Raji (cell line): ENCODE data around the gene ADAP1.

Experiments
- POLR2A ChIP-seq: IDR thresholded peaks from 2 replicates; pipeline ENCODE4 v1.6.1; 2011; ENCODE audit warnings: low read depth, low read length, control low read depth; ENCODE audit not compliant: insufficient read depth

Gene ADAP1

DNA sequence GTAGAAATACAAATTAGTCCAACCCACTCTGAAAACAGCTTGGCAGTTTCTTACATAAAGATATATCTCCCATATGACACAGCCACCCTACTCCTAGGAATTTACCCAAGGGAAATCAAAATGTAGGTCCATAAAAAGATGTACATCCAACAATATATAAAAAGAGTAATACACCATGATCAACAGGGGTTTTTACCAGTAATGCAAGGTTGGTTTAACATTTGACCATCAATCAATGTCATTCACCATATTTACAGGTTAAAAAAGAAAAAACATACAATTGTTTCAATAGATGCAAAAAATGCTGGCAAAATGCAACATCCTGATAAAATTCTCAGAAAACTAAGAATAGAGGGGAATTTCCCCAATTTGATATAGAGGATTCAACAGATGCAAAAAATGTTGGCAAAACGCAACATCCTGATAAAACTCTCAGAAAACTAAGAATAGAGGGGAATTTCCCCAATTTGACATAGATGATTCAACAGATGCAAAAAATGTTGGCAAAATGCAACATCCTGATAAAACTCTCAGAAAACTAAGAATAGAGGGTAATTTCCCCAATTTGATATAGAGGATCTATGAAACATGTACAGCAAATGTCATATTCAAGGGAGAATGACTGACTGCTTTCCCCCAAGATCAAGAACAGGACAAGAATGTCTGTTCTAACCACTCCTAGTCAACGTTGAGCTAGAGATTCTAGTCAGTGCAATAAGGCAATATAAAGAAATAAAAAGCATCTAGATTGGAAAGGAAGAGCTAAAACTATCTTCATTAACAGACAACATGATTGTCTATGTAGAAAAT is 13.7 kb downstream of the ADAP1 start:
- TF ChIP-seq POLR2A, result no peak

DNA sequence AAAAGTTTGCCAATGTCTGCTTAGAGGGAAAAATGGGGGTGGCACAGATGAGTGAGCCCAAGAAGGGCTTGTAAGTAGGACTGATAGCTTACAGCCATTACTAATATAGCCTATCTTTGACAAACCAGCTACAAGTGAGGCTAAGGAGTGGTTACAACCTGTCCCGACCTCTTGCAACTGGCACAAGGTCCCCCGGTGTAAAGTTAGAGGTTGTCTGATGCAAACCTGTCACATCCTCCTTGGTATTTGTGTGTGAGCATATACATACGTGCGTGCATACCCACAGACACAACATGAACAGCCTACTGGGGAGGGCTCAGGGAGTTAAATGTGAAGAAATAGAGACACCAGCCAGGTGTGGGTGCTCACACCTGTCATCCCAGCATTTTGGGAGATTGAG is 14.6 kb downstream of the ADAP1 start:
- no peak for TF ChIP-seq POLR2A

DNA sequence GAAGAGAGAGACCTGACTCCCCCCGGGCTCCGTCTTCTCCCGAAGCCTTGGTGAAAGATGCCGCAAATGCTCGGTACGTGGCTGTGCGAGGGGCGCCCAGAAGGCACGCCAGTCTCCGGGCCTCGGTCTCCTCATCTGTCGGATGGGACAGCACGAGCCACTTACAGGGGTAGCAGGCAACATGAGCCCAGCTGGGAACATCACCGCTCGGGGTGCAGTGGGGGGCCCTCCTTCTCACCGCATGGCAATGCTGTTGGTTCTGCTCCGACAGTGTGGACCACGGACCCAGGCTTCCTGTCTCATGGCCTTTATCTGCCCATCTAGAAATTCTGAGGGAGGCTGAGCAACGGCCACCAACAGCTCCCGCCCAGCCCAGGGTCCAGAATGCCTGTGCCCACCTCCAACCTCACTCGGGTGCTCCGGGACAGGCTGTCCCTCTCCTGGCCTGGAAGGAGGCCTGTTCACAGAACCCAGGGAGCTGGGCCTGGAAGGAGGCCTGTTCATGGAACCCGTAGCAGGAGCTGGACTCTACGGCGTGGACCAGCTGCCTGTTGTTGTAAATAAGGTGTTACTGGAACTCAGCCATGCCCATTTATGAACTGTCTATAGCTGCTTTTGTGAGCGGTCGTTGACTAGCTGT is 15.8 kb downstream of the ADAP1 start:
- TF ChIP-seq POLR2A, result no peak

DNA sequence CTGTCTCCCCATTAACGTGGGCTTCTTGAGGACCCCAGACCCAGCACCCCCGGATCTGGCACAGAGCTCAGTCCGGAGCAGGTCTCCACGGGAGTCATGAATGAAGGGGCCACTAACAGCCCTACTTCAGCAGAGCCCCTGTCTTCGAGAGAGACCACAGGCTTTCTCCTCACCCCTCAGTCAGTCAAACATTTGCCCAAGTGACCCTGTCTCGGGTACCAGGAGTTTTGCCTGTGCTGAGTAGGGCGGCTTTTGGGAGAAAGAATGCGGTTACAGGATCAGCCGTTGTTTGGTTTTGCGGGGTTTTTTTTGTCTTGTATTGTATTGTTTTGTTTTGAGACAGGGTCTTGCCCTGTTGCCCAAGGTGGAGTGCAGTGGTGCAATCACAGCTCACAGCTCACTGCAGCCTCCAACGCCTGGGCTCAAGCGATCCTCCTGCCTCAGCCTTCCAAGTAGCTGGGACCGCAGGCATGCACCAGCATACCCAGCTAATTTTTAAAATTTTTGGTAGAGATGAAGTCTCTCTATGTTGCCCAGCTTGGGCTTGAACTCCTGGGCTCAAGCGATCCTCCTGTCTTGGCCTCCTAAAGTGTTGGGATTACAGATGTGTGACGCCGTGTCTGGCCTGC is 16.5 kb downstream of the ADAP1 start:
- TF ChIP-seq POLR2A, result no peak

DNA sequence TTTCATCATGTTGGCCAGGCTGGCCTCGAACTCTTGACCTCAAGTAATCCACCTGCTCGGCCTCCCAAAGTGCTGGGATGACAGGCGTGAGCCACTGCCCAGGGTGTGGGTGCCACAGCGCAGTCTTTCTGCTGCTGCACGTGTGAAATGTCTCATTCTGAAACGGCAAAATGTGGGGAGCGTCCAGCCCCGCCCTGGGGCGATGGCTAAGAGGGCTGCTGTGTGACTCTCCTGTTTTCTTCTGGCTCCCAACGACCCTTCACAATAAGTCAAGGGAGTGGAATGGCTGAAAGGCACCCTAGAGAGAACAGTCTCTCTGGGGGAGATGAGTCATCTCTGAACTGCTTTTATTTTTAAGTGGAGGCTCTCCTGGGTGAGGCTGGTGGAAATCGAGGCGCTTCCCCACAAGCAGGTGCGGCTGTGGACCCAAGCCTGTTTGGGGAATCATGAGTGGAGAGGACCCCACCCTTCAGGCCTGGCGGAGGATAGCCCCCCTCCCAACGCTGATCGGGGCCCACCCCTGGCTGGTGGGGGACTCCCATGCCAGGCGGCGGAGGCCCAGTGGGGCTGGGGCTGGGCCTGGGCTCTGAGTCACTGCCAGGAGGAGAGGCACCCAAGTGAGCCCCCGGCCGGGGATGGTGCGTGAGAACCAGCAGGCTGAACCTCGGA is 18.0 kb downstream of the ADAP1 start:
- no peak for TF ChIP-seq POLR2A

DNA sequence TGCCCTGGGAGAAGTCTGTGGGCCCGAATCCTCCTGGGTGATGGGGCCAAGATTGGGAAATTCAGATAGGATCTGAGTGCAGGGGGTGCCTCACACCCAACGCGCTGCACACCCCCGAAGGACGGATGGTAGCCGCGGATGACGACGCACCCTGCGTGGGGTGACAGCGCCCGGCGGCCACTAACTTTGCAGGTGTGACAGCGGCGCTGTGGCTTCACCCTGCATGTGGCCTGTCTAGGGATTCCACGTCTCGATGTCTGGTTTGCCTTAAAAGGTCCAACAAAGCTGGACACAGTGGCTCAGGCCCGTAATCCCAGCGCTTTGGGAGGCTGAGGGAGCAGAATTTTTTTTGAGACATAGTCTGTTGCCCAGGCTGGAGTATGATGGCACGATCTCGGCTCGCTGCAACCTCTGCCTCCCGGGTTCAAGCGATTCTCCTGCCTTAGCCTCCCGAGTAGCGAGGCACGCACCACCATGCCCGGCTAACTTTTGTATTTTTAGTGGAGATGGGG is 18.6 kb downstream of the ADAP1 start:
- no peak for TF ChIP-seq POLR2A

DNA sequence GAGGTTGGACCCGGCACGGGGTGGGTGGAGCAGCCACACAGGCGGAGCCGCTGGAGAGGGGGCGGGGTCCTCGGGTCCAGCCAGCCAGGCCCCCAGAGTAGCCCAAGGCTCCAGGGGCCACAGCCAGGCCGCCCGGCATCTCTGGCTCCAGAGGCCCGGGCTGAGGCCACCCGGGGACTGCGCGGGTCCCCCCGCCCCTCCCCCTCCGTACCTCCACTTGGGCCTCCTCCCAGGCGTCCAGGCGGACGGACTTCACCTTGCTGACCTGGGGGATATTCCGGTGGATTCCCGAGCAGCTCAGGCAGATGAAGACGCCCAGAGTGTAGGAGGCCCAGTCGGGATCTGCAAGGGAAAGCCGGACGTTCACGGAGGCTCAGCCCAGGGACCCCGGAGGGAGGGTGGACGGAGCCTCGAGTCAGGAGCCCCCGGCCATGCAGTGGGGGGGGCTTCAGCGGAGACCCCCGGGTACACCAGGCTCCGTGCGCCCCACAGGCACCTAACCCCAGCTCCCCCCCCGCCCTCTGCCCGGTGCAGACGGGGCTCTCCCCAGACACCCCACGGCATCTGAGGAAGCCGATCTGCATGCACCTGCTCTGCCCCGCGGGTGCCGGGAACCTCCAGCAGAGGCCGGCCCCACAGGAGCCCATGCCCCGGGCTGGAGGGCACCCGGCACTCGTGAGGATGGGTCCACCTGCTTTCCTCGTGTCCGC is 19.2 kb downstream of the ADAP1 start:
- TF ChIP-seq POLR2A, result no peak

DNA sequence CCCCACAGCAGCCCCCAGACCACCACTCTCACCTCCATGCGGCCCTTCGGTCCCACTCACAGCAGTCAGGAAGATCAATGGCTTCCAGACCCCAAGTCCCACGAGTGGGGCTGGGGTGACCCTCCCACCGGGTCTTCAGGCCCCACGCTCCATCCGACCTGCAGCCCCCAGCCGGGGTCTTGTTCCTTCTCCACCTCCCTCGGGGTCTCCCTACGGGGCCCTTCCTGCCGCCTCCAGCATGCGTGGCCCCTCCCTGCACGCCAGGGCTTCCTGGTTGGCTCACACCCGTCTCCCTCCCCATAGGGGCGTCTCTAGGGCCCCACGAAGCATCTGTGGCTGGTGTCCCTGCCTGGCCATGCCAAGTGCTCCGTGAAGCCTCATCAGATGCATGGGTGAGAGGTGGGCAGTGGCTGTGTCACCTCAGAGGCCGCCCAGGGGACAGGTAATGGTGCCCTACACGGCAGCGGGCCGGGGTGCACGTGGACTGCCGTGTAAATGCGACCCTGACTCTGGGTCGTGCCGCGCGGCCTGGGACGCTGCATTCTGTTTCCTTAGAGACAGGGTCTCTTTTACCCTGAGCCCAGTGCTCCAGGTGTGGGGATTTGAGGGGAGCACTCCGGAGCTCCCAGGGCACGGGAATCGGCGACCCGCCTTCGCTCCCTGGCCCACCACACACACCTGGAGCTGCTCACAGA is 19.9 kb downstream of the ADAP1 start:
- no peak for TF ChIP-seq POLR2A

DNA sequence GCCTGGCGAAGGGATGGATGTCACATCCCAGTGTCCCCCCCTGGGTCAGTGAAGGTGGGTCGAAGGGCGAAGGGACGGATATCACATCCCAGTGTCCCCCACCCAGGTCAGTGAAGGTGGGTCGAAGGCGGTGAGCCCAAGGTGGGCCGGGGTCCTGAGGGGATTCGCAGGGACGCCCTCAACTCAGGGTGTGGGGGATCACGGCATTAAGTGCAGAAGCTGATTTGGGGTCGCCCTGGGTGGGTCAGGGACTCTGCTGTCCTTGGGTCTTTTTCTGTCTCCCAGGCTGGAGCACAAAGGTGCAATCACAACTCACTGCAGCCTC is 21.9 kb downstream of the ADAP1 start:
- no peak for TF ChIP-seq POLR2A

DNA sequence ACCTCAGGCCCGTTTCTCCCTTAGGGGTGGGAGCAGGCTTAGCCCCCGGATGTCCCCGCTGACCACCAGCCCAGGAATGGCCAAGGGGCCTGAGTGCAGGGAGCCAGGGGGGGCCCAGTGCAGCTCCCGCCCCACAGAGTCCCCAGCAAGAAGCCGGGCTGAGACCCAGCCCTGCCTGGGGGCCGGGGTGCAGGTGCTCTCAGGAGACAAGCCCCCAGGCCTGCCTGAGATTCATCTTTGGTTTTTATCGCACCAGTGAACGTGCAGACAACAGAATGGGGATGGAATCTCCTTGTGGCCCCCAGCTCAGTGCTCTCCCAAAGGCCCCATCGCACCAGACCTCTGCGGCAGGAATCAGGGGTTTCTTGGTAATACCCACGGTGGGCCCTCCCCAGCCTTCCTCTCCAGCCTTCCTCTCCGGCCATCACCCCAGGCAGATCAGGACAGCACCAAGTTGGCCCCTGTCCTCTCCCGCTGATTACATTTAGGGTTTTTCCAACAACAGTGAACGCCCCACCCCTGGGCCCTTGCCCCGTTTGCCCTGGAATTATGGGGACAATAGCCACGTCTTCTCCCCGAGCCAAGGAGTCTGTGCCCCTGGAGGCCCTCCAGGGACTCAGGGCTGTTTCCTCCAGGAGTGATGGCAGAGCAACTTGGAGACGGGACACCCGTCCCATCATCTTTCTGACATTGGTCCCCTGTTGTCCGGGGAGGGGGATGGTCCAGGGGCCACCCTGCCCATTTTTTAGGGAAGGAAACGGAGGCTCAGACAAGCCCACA is 22.4 kb downstream of the ADAP1 start:
- TF ChIP-seq POLR2A, result no peak

DNA sequence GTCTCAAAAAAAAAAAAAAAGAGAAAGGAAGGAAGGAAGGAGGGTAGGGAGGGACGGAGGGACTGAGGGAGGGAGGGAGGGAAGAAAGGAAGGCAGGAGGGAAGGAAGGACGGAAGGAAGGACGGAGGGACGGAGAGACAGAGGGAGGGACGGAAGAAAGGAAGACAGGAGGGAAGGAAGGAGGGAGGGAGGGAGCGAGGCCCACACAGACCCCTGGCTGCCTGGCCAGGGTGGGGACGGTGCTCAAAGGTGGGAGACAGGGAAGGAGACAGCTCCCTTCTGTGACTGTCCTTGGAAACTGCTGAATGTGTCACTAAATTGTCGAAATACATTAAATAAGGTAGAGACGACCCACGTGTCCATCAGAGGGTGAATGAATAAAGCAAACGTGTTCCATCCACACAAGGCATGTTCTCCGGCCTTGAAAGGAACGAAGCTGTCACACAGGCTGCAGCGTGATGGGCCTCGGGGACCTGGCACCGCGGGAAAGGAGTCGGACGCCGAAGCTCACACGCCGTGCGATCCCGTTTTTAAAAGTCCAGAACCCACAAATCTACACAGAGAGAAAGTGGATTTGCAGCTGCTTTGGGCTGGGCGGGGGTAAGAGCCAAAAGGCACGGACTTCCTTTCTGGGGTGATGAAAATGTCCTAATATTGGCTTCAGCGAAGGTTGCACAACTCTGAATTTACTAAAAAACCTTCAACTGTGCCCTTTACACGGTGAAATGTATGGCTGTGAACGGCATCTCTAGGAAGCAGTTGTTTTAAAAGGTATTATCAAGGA is 23.3 kb downstream of the ADAP1 start:
- no peak for TF ChIP-seq POLR2A

DNA sequence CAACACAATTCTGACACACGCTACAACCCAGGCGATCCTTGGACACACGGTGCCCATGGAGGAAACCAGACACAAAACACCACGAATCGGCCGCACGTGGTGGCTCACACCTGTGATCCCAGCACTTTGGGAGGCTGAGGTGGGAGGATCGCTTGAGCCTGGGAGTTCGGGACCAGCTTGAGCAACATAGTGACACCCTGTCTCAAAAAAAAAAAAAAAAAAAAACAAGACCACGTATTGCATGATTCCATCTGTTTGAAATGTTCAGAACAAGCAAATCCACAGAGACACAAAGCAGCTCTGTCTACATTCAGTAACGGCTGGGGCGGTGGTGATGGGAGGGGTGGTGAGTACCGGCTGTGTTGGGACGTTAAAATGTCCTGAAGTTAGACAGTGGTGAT is 25.2 kb downstream of the ADAP1 start:
- no peak for TF ChIP-seq POLR2A
